NCI-H2029 (cell line): ENCODE results near the gene PPP1R16B.

Source experiments
- DNase-seq: peaks from one replicate; lab custom pipeline; 2025; lab: John Stamatoyannopoulos, UW

The PPP1R16B gene

DNA sequence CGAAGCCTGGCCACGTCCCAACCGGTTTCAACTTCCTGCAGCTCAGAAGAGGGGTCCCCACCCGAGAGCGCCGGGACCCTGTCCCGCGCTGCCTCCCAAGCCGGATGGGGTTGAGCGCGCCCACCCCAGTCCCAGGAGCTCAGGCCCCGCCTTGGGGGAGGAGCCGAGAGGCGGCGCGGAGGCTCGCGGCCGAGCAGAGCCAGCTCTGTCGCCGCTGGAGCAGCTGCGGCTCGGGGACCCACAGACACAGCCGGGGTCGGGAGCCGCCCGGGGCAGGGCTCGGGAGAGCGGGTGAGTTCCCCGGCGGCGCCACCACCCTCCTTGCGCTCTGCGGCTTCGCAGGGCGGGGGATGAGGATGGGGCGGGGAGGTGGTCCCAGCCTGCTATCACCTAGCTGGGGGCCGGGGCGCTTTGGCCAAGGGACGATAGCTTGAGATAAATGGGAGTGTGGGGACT is at the start of gene PPP1R16B:
Gene PPP1R16B, plus strand, starts transcription at position 196 of the 456 bp plus-strand sequence. CDS start 30,229 bp downstream, outside the sequence.
- no peak for DNase-seq

DNA sequence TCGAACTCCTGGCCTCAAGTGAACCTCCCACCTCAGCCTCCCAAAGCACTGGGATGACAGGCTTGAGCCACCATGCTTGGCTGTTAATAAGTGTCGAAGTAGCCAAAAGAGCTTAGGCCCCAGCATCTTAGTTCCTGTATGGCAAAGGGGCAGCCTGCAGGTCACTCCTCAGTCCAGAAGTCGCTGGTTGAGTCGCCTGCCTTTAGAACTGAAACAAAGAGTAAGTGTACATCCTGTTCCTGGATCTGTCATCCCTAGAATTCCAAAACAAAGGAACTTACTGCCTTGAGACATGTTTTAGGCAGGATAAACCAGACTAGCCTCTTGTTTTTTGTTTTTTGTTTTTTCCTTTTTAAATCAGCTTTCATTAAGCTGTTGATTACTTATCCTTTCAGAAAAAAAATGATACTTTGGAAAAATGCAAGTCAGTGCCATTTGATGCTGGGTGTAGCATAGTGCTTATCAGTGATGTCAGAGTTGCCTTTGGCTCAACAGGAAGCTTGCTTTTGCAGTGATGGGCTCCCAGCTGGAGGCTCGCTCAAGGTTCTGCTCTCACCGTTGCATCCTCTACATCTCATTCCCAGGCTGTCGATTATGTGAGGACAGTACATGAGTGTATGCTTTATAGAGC is 48.2 kb upstream of the PPP1R16B start:
- no peak for DNase-seq

DNA sequence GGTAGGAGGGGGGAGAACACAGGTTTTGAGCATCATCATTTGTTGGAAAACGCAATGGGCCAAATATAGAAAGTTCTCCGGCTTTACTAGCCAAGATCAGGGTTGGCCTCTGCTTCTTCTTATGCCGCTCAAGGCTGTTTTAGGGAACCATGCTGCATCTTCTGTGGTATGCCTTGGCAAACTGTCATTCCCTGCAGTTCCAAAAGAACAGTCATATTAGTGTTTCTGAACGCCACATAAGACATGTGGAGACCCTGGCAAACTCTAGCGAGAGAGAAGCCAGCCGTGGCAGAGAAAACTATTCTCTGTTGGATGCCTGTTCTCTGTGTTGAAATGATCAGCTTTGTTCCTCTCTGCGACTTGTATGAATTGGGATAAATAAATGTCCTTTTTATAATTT is 46.4 kb upstream of the PPP1R16B start:
- DNase-seq = no peak

DNA sequence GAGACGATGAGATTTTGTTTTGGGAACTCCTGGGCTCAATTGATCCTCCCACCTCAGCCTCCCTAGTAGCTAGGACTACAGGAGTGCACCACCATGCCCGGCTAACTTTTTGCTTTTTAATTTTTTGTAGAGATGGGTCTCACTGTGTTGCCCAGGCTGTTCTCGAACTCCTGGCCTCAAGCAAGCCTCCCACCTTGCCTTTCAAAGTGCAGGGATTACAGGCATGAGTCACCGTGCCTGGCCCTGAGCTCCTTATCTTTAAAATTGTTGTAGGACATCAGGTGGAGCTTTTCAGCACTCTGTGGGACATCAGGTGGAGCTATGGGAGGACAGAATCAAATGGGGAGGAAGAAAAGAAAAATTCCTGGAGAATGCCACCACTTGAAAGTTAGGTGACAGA is 44.5 kb upstream of the PPP1R16B start:
- DNase-seq = no peak

DNA sequence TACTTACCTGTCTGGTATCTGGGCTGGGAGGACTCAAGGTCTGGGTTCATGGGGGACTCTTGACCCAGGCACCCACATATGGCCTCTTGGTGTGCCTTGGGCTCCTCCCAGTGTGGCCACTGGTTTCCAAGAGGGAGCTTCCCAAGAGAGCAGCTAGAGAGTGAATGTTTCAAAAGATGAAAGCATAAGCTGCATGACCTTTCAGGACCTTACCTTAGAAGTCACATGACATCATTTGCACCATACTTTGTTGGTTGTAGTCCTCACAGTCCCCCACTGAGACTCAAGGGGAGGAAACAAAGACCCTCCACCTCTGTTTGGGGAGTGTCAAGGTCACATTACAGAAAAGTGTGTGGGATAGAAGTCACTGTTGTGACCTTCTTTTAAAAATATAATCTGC is 43.3 kb upstream of the PPP1R16B start:
- no peak for DNase-seq

DNA sequence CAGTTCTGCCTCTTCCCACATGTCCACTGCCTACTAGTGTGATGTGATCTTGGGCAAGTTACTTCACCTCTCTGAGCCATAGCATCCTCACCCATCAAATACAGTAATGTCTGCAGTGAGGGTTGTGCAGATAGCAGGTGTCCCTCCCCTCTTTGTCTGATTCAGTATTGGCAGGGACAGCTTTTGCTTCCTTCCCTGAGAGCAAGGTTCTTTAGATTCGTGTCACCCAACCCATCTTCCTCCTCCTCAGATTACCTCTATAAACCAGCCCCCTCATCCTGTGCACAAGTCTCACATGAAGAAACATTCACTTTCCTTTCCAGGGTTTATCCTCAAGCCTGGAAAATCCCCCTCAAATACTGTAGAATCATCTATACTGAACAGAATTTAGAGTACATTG is 41.9 kb upstream of the PPP1R16B start:
- no peak for DNase-seq

DNA sequence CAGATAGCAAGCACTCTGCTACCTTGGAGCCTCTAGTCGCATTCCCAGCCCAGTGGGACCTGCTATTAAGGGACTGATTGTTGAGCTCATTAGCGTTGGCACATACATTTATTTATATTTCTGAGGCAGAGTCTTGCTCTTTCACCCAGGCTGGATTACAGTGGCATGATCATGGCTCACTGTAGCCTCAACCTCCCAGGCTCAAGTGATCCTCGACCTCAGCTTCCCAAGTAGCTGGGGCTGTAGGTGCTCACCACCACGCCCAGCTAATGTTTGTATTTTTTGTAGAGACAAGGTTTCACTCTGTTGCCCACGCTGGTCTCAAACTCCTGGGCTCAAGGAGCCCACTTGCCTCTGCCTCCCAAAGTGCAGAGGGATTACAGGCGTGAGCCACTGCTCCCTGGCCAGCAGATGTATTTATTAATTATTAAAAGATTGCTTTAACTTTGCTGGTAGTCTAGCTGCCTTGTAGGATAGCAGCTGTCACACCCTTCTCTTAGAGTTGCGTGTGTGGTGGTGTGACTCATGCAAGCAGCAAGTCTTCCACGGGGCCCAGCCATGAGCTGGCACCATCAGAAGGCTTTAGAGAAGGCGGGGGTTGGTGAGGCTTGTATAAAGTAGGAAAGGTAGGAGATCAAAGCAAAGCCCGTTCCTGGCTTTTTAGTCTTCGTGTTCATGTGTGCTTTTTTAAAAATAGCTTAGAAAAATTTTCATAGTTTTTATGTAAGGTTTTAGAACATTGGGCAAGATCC is 40.8 kb upstream of the PPP1R16B start:
- DNase-seq = no peak

DNA sequence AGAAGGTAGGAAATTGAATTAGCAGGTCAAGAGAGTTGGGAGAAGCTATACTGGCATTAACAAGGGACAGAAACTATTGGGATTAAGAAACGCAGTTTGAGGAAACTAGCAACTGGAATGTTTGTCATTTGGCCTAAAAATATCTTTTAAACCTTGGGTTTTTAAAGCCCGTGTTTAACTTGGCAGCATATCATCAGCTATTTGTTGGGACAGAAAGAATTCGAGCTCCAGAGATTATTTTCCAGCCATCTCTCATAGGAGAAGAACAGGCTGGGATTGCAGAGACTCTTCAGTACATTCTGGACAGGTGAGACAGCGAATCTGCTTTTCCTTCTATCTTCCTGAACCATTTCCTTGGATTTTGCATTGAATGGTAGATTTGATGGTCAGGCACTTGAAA is 39.4 kb upstream of the PPP1R16B start:
- no peak for DNase-seq

DNA sequence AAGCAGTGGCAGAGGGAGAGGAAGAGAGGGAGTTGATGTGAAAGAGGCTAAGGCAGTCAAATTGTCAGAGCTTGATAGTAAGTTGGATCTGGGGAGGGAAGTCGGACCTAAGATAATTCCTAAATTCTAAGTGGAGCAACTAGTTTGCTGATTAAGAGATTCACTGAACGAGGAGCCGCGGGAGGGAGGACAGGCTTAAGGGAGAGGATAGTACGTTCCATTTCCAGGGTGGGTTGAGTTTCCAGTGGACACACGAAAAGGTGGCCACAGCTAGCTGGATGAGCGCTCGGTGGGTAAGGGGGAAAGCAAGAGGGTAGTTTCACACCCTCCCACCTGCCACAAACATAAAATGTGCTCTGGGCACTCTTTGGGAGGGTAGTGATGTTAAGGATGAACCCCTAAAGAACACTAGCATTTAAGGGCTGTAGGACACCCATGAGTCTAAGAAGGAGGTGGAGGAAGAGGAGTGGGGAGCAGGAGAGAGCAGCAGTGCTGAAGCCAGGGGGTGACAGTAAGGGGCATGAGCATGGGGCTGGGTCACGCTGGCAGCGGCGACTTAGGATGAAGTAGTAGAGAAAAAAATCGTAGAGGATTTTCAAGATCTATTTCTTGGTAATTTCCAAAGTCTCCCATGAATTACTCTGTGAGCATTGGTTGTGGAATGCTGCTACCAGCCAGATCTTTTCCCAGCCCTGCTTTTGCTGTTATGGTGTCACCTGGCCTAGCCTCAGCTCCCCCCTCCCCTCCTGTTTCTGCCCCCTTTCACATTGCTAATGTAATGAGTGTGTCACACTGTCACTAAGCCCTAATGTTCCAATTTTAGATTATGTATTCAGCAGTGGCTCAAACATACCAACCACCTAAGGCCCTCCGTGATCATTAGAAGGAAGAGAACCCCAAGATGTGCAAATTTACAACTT is 35.9 kb upstream of the PPP1R16B start:
- DNase-seq = no peak

DNA sequence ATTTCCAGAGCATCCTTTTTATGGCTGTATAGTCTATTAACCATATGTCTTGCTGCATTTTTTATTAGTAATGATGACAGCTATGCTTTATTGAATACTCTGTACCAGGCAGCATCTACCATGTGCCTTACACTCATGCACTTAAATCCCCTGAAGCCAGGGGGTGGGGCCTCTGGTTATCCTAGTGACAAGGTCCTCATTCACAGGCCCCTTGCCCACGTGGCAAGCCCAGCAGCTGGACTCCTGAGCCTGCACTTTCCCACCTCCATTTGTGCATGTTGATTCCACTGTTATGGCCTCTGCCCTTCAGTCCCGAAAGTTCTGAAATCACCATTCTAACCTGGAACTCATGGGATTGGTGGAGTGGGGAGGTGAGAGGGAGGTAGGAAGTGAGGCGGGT is 35.0 kb upstream of the PPP1R16B start:
- no peak for DNase-seq

DNA sequence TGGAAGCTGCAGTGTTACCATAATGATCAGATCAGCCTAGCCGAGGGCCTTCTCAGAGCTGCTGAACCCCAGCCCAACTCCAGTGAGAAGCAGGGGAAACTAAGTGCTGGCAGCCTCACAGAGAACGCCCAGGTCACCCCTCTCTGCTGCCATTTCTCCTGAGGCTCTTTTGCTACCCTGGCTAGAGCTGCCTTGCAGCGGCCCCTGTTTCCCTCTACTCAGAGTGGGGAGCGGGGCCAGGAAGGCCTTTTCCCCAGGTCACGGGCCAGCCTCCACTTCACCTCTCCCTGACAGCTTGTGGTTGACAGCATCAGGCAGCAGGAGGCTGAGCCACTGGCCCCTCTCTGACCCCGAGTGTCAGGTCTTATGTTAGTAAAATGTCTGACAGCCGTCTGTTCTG is 34.5 kb upstream of the PPP1R16B start:
- no peak for DNase-seq

DNA sequence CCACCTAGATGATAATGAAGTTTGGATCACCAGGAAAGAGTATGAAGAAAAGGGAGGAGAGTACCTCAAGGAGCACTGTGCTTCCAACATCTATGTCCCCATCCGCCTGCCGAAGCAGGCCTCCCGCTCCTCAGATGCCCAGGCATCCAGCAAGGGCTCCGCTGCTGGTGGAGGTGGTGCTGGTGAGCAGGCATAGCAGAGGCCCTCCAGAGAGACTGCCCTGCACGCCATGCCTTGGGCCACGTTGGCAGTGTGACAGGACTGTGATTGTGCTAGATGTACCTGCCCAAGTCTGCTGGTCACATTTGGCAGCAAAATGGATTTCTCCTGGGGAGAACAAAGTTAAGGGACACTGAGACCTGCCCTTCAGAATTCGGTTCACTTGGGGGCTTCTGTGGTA is 33.9 kb upstream of the PPP1R16B start:
- no peak for DNase-seq

DNA sequence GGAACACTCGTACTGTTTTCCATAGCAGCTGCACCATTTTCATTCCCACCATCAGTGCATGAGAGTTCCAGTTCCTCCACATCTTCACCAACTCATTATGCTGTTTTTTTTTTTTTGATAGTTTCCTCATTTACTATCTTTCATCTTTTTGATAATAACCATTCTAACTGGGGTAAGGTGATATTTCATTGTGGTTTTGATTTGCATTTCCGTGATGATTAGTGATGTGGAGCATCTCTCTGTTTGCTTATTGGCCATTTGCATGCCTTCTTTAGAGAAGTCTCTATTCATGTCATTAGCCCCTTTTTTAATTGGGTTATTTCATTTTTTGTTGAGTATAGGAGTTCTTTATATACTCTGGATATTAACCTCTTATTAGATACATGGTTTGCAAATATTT is 31.3 kb upstream of the PPP1R16B start:
- DNase-seq = no peak

DNA sequence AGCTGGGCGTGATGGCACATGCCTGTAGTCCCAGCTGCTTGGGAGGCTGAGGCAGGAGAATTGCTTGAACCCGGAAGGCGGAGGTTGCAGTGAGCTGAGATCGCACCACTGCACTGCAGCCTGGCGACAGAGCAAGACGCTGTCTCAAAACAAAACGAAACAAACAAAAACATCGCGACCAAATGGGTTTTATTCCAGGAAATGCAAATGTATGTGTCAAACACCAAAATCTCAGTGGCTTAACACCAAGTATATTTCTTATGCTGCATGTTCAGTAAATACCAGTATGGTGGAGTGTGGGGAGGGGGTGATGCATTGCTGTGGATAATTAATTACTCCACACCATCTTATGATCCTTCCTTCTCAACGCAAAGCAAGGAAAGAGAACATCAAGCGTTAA is 29.1 kb upstream of the PPP1R16B start:
- DNase-seq = no peak

DNA sequence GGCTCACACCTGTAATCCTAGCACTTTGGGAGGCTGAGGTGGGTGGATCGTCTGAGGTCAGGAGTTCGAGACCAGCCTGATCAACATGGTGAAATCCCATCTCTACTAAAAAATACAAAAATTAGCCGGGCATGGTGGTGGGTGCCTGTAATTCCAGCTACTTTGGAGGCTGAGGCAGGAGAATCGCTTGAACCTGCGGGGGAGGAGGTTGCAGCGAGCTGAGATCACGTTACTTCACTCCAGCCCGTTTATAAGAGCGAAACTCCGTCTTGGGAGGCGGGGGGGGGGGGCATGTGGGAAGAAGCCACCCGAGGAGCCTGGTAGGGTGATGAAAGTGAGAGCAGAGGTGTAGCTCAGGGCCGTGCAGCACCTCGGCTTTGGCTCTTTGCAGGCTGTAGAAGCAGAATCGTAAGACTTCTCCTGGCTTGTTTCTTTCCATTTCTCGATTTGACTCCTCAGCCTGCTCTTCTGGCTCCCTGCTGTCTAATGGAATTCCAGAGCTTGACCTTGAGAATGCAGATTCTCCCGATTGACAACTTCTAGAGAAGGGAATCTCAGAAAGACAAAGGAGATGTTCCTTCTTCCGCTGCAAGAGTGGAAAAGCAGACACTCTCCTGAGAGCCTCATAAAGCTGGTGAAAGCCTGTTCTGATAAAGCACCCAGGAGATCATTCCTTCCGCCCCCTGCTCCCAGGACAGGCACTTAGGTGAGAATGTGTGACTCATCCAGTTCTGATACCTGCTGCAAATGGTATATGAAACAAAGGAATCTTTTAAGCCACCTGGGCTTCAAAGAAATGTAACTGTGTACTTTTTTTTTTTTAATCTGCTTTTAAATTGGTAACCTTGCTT is 26.0 kb upstream of the PPP1R16B start:
- no peak for DNase-seq

DNA sequence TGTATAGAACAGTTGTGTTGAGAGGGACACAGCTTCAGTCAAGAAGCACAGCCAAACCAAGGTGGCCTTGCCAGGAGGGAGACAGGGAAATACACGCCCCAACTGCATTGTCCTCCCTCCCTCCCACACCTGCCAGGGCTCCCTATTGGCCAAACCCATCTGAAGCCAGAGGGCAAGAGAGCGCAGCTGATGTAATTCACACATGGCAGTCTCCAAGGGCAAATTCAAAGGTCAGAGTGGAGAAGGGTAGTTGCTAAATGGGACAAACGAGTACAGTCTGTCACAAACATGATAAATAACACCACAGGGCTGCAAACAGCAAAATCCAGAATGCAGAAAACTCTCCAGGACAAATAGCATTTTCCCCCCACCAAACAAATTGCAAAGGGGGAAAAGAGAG is 23.2 kb upstream of the PPP1R16B start:
- DNase-seq = no peak

DNA sequence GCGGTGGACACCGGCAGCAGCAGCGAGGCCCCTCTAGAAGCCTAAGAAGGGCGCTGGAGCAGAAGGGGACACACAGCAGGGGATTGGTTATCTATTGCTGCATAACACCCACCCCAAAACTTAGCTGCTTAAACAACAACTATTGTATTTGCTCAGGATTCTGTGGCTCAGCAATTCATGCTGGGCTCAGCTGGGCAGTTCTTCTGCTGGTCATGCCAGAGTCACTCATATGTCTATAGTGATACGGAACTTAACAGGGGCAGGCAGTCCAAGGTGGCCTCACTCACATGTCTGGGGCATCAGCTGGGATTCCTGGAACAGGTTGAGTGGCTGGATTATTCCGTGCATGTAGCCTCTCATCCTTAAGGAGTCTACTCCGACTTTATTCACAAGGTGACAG is 17.6 kb upstream of the PPP1R16B start:
- DNase-seq = no peak

DNA sequence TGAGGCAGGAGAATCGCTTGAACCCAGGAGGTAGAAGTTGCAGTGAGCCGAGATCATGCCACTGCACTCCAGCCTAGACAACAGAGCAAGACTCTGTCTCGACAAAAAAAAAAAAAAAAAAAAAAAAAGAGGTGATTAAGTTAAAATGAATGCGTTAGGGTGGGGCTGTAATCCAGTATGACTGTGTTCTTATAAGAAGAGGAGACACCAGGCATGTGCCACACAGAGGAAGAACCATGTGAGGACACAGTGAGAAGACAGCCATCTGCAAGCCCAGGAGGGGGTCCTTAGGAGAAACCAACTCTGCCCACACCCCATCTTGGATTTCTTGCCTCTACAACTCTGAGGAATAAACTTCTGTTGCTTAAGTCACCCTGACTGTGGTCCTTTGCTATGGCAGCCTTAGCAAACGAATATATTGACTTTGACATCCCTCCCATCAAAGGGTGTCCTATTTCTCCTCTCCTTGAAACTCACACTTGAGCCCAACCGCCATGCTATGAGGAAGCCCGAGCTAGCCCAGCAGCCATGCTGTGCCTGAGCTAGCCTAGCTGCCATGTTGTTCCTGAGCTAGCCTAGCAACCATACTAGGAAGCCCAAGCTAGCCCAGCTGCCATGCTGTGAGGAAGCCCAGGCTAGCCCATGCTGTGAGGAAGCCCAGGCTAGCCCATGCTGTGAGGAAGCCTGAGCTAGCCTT is 15.8 kb upstream of the PPP1R16B start:
- DNase-seq = no peak

DNA sequence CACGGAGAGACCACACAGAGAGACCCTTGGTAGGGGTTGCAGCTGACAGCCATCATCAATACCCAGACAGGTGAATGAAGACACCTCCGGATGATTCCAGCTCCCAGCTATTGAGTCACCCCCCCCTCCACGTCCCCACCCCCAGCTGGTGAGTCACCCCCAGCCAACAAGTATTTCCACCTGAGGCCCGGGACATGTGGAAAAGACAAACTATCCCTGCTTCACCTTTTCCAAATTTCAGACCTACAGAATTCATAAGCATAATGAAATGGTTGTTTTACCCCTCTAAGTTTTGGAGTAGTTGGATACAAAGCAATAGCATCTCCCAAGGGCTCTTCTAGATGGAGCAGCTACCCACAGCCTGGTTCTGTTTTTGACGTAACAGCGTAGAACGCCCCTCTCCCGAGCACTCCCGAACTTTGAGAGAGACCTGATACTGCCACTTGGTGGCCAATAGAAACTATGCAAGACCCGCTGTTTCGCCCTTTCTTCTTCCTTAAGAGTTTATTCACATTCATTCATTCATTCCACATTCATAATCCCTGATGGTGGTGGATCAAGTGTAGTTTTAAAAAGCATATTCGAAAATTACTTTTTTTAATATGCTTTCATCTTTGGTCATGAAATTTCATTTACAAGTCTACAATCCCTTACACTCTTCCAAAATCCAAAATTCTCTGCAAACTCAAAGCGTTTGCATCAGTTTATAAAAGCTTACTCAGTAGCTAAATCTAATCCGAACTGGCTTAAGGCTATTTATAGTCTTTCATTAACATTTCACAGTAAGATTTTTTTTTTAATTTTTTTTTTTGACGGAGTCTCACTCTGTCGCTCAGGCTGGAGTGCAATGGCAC is 15.1 kb upstream of the PPP1R16B start:
- DNase-seq = no peak

DNA sequence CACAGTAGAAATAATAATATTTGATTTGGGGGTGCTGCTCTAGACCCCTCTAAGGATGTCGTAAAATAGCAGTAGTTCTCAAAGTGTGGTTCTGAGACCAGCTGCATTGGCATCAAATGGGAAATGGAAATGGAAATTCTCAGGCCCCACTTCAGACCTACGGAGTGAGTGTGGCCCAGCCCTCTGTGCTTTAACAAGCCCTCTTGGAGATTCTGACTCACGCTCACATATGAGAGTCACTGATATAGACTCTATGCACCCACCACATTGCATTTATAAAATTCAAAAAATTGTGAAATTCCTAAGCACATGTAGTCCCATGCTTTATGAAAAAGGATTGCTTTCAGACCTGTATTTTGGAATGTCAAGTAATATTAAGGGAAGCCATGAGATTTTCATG is 14.2 kb upstream of the PPP1R16B start:
- DNase-seq = no peak
